ENCODE data around the gene RABL2A.
"Not testable (repeated sequence)": the region's sequence is repeated elsewhere in the genome, so short reads cannot be mapped to it uniquely, and the experiment has no call there.

Gene RABL2A

GRCh38 chr2:113587201-113587600 lies 39.9 kb upstream of the RABL2A start:
- DNase-seq: peak; percentile 41
- H3K23ac ChIP-seq (ENCODE audit: low read length); H3K79me2 ChIP-seq (ENCODE audit: control insufficient read depth, insufficient read depth, low read length): not testable (repeated sequence)

GRCh38 chr2:113589591-113589990 lies 37.5 kb upstream of the RABL2A start:
- not testable (repeated sequence) for H3K9ac ChIP-seq (ENCODE audit: low read length); H3K4me3 ChIP-seq (ENCODE audit: low read length); H3K27ac ChIP-seq (ENCODE audit: low read depth, low read length); H2BK120ac ChIP-seq (ENCODE audit: low read depth, low read length); H3K4me1 ChIP-seq (ENCODE audit: control insufficient read depth, low read depth, low read length); H3K4me2 ChIP-seq (ENCODE audit: low read length); H3K18ac ChIP-seq (ENCODE audit: low read length); H2AK5ac ChIP-seq (ENCODE audit: low read length); H3K36me3 ChIP-seq (ENCODE audit: control insufficient read depth, insufficient read depth, low read length); DNase-seq; H2BK5ac ChIP-seq (ENCODE audit: low read length); H3K79me1 ChIP-seq (ENCODE audit: low read length); H3K23ac ChIP-seq (ENCODE audit: low read length); H4K8ac ChIP-seq (ENCODE audit: low read depth, low read length); H3K56ac ChIP-seq (ENCODE audit: low read length); H3K79me2 ChIP-seq (ENCODE audit: control insufficient read depth, insufficient read depth, low read length); H4K5ac ChIP-seq (ENCODE audit: low read length); H3K4ac ChIP-seq (ENCODE audit: low read depth, low read length); H3K27me3 ChIP-seq (ENCODE audit: insufficient read depth, low read length, poor library complexity); H2BK15ac ChIP-seq (replicated peaks; ENCODE audit: low read depth)
- WGBS (ENCODE audit: extremely low coverage, insufficient coverage, low lambda C conversion rate): no CpG with 5 or more reads among the region's 7 CpGs

More at GRCh38 chr2:113587201-113587600, 39.9 kb upstream of the RABL2A start:
- not testable (repeated sequence) for H2AK5ac ChIP-seq (ENCODE audit: low read length); H4K8ac ChIP-seq (ENCODE audit: low read depth, low read length); H2BK15ac ChIP-seq (replicated peaks; ENCODE audit: low read depth); H2BK5ac ChIP-seq (ENCODE audit: low read length); H3K4me1 ChIP-seq (ENCODE audit: control insufficient read depth, low read depth, low read length); H3K4ac ChIP-seq (ENCODE audit: low read depth, low read length); H3K79me1 ChIP-seq (ENCODE audit: low read length); H3K4me3 ChIP-seq (ENCODE audit: low read length); H3K27me3 ChIP-seq (ENCODE audit: insufficient read depth, low read length, poor library complexity); H4K5ac ChIP-seq (ENCODE audit: low read length); H3K18ac ChIP-seq (ENCODE audit: low read length); H2BK120ac ChIP-seq (ENCODE audit: low read depth, low read length); H3K36me3 ChIP-seq (ENCODE audit: control insufficient read depth, insufficient read depth, low read length); H3K27ac ChIP-seq (ENCODE audit: low read depth, low read length); H3K4me2 ChIP-seq (ENCODE audit: low read length); H3K9ac ChIP-seq (ENCODE audit: low read length); H3K56ac ChIP-seq (ENCODE audit: low read length)
- WGBS (ENCODE audit: extremely low coverage, insufficient coverage, low lambda C conversion rate): no CpG with 5 or more reads among the region's 3 CpGs

DNA sequence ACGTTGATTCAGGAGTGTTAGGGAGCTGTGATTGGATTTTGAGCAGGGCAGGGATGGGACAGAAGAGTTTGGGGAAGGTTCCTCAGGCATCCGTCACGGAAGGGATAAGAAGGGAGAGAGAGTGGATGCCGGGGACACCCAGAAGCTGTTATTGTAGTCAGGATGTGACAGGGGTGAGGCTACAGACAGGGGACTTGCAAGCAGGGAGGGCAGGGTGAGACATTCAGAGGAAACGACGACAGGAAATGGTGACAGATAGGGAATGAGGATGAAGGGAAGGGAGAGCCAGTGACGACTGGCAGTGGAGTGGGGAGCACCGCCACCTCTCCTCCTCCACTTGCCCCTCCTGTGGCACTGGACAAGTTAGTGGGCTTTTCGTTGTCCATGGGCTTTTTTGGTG lies 35.1 kb upstream of the RABL2A start:
- not testable (repeated sequence) for H3K4me3 ChIP-seq (ENCODE audit: low read length); H3K9ac ChIP-seq (ENCODE audit: low read length); H3K4ac ChIP-seq (ENCODE audit: low read depth, low read length); H3K56ac ChIP-seq (ENCODE audit: low read length); H2AK5ac ChIP-seq (ENCODE audit: low read length); H2BK5ac ChIP-seq (ENCODE audit: low read length); H3K4me1 ChIP-seq (ENCODE audit: control insufficient read depth, low read depth, low read length); H3K18ac ChIP-seq (ENCODE audit: low read length); H2BK120ac ChIP-seq (ENCODE audit: low read depth, low read length); H2BK15ac ChIP-seq (replicated peaks; ENCODE audit: low read depth); H3K23ac ChIP-seq (ENCODE audit: low read length); H4K8ac ChIP-seq (ENCODE audit: low read depth, low read length); H3K36me3 ChIP-seq (ENCODE audit: control insufficient read depth, insufficient read depth, low read length); H3K27ac ChIP-seq (ENCODE audit: low read depth, low read length); H4K5ac ChIP-seq (ENCODE audit: low read length); H3K79me1 ChIP-seq (ENCODE audit: low read length); H3K4me2 ChIP-seq (ENCODE audit: low read length); H3K79me2 ChIP-seq (ENCODE audit: control insufficient read depth, insufficient read depth, low read length); H3K27me3 ChIP-seq (ENCODE audit: insufficient read depth, low read length, poor library complexity)
- no CpG with 5 or more reads among the region's 9 CpGs for WGBS (ENCODE audit: extremely low coverage, insufficient coverage, low lambda C conversion rate)
- peak; percentile 57 for DNase-seq

GRCh38 chr2:113593280-113593679 lies 33.8 kb upstream of the RABL2A start:
- not testable (repeated sequence) for H2BK15ac ChIP-seq (replicated peaks; ENCODE audit: low read depth); H2BK5ac ChIP-seq (ENCODE audit: low read length); H3K27ac ChIP-seq (ENCODE audit: low read depth, low read length); H3K79me1 ChIP-seq (ENCODE audit: low read length); H4K8ac ChIP-seq (ENCODE audit: low read depth, low read length); H2BK120ac ChIP-seq (ENCODE audit: low read depth, low read length); H3K36me3 ChIP-seq (ENCODE audit: control insufficient read depth, insufficient read depth, low read length); DNase-seq; H3K56ac ChIP-seq (ENCODE audit: low read length); H3K79me2 ChIP-seq (ENCODE audit: control insufficient read depth, insufficient read depth, low read length); H3K27me3 ChIP-seq (ENCODE audit: insufficient read depth, low read length, poor library complexity); H2AK5ac ChIP-seq (ENCODE audit: low read length); H3K4me3 ChIP-seq (ENCODE audit: low read length); H3K4me1 ChIP-seq (ENCODE audit: control insufficient read depth, low read depth, low read length); H3K4me2 ChIP-seq (ENCODE audit: low read length); H3K18ac ChIP-seq (ENCODE audit: low read length); H3K4ac ChIP-seq (ENCODE audit: low read depth, low read length); H4K5ac ChIP-seq (ENCODE audit: low read length); H3K9ac ChIP-seq (ENCODE audit: low read length); H3K23ac ChIP-seq (ENCODE audit: low read length)
- WGBS (ENCODE audit: extremely low coverage, insufficient coverage, low lambda C conversion rate): no CpG with 5 or more reads among the region's 6 CpGs

- H3K9ac ChIP-seq (ENCODE audit: low read length); H4K5ac ChIP-seq (ENCODE audit: low read length); H3K56ac ChIP-seq (ENCODE audit: low read length); H3K4me1 ChIP-seq (ENCODE audit: control insufficient read depth, low read depth, low read length); H3K18ac ChIP-seq (ENCODE audit: low read length); H2BK15ac ChIP-seq (replicated peaks; ENCODE audit: low read depth); H3K27me3 ChIP-seq (ENCODE audit: insufficient read depth, low read length, poor library complexity); H3K4me3 ChIP-seq (ENCODE audit: low read length); H3K36me3 ChIP-seq (ENCODE audit: control insufficient read depth, insufficient read depth, low read length); H3K4me2 ChIP-seq (ENCODE audit: low read length); H3K79me2 ChIP-seq (ENCODE audit: control insufficient read depth, insufficient read depth, low read length); H3K23ac ChIP-seq (ENCODE audit: low read length); H3K4ac ChIP-seq (ENCODE audit: low read depth, low read length); H2BK5ac ChIP-seq (ENCODE audit: low read length); H2AK5ac ChIP-seq (ENCODE audit: low read length); DNase-seq; H3K79me1 ChIP-seq (ENCODE audit: low read length); H2BK120ac ChIP-seq (ENCODE audit: low read depth, low read length); H3K27ac ChIP-seq (ENCODE audit: low read depth, low read length); H4K8ac ChIP-seq (ENCODE audit: low read depth, low read length): not testable (repeated sequence)
- WGBS (ENCODE audit: extremely low coverage, insufficient coverage, low lambda C conversion rate): no CpG with 5 or more reads among the region's 10 CpGs
These were observed 31.3 kb upstream of the RABL2A start for GRCh38 chr2:113595725-113596124.

DNA sequence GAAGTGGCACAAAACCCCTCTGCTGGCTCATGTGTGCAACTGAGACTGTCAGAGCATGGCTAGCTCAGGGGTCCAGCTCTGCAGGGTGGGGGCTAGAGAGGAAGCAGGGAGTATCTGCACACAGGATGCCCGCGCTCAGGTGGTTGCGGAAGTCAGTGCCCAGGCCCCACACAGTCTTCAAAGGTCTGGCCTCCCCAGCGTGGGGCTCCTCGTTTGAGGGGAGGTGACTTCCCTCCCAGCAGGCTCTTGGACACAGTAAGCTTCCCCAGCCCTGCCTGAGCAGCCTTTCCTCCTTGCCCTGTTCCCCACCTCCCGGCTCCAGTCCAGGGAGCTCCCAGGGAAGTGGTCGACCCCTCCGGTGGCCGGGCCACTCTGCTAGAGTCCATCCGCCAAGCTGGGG lies 29.9 kb upstream of the RABL2A start:
- DNase-seq; H3K4me1 ChIP-seq (ENCODE audit: control insufficient read depth, low read depth, low read length); H3K79me2 ChIP-seq (ENCODE audit: control insufficient read depth, insufficient read depth, low read length); H4K8ac ChIP-seq (ENCODE audit: low read depth, low read length); H3K27me3 ChIP-seq (ENCODE audit: insufficient read depth, low read length, poor library complexity); H3K36me3 ChIP-seq (ENCODE audit: control insufficient read depth, insufficient read depth, low read length); H2AK5ac ChIP-seq (ENCODE audit: low read length); H3K4me2 ChIP-seq (ENCODE audit: low read length); H3K18ac ChIP-seq (ENCODE audit: low read length); H4K5ac ChIP-seq (ENCODE audit: low read length); H2BK120ac ChIP-seq (ENCODE audit: low read depth, low read length); H3K4me3 ChIP-seq (ENCODE audit: low read length); H3K27ac ChIP-seq (ENCODE audit: low read depth, low read length); H3K4ac ChIP-seq (ENCODE audit: low read depth, low read length); H3K9ac ChIP-seq (ENCODE audit: low read length); H2BK5ac ChIP-seq (ENCODE audit: low read length); H2BK15ac ChIP-seq (replicated peaks; ENCODE audit: low read depth); H3K23ac ChIP-seq (ENCODE audit: low read length); H3K56ac ChIP-seq (ENCODE audit: low read length); H3K79me1 ChIP-seq (ENCODE audit: low read length): not testable (repeated sequence)
- no CpG with 5 or more reads among the region's 10 CpGs for WGBS (ENCODE audit: extremely low coverage, insufficient coverage, low lambda C conversion rate)

All from mesendoderm (in vitro differentiated cells).